ENCODE results near the gene ANXA1. TPM values are rescaled to one million over a fixed set of nuclear protein-coding genes. Genes with fewer than 3 reads are reported as not detected.

ANXA1 gene
- total and polyA plus RNA-seq, 2 experiments from 2014 or later, result 4.9 to 5.8 TPM

DNA sequence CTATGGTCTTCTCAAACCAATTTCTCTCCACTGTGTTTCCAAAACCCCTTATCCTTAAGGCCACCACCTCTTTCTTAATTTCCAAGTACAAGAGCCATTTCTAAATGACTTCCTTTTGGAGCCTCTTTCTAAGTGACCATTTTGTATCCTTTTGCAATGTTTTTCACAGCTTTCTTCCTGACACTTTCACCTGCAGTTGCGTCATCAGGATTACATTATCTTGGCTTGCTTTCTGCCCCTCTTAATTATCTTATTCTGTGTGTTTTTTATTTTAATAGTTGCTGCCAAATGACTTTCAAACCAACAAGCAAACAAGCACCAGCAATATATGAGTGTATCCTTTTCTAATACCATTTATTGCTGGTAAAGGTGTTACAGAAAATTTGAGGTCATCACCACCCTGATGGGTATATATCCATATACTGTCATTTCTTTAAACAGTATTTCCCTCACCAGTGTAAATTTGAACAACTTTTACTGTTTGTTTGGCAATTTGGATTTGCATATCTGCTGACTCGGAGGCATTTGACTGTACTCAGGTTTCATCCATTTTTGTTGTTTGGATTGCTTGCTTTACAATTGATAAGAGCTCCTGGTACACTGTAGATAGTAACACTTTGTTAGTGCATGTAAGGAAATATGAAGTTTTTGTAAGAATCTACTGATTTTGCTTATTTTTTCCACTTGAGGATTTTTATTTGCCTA is 5.4 kb upstream of the ANXA1 start:
- H3K4me1 Mint-ChIP-seq, result peaks cover 31% of the 10 kb centered on the region; the same call in 2 of the 3 replicates
- no peak overlapping the region; the same call in 1 of the 2 replicates for H3K27ac Mint-ChIP-seq
- H3K36me3 ChIP-seq (ENCODE audit: insufficient read depth), result no peaks in the 10 kb centered on the region
- no peaks in the 10 kb centered on the region for H4K20me1 ChIP-seq (replicated peaks; ENCODE audit: insufficient read depth)
- H3K9me3 Mint-ChIP-seq, result no peaks in the 10 kb centered on the region
- no peak overlapping the region for H3K4me2 ChIP-seq
- no peak overlapping the region for H3K27ac ChIP-seq (ENCODE audit: low read depth)
- peaks cover 12% of the 10 kb centered on the region for H3K4me1 ChIP-seq (ENCODE audit: insufficient read depth)
- 0 out of 2 replicates have a peak, but pooled peaks cover 8% of the 10 kb centered on the region for H3K9me2 ChIP-seq (ENCODE audit: insufficient read depth)
- no peak overlapping the region for H3K4me3 Mint-ChIP-seq
- peak overlapping the region; percentile 28; the same call in 1 of the 2 replicates for H2AFZ ChIP-seq
- H3K27me3 ChIP-seq (ENCODE audit: insufficient read depth), result no peaks in the 10 kb centered on the region
- DNase-seq (ENCODE audit: low spot score) (no peak), ATAC-seq (no peak)
- TF ChIP-seq, protein P1, sequence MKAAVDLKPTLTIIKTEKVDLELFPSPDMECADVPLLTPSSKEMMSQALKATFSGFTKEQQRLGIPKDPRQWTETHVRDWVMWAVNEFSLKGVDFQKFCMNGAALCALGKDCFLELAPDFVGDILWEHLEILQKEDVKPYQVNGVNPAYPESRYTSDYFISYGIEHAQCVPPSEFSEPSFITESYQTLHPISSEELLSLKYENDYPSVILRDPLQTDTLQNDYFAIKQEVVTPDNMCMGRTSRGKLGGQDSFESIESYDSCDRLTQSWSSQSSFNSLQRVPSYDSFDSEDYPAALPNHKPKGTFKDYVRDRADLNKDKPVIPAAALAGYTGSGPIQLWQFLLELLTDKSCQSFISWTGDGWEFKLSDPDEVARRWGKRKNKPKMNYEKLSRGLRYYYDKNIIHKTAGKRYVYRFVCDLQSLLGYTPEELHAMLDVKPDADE (IDR thresholded peaks at IDR 0.05), result no peak
- TF ChIP-seq, protein P2, sequence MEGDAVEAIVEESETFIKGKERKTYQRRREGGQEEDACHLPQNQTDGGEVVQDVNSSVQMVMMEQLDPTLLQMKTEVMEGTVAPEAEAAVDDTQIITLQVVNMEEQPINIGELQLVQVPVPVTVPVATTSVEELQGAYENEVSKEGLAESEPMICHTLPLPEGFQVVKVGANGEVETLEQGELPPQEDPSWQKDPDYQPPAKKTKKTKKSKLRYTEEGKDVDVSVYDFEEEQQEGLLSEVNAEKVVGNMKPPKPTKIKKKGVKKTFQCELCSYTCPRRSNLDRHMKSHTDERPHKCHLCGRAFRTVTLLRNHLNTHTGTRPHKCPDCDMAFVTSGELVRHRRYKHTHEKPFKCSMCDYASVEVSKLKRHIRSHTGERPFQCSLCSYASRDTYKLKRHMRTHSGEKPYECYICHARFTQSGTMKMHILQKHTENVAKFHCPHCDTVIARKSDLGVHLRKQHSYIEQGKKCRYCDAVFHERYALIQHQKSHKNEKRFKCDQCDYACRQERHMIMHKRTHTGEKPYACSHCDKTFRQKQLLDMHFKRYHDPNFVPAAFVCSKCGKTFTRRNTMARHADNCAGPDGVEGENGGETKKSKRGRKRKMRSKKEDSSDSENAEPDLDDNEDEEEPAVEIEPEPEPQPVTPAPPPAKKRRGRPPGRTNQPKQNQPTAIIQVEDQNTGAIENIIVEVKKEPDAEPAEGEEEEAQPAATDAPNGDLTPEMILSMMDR (conservative IDR thresholded peaks at IDR 0.05; ENCODE audit: low read depth in 2 of 2), result no peak
- no peak for TF ChIP-seq EZH2 (IDR thresholded peaks at IDR 0.05; ENCODE audit: low read depth, unreplicated experiment)
- TF ChIP-seq POLR2AphosphoS5 (IDR thresholded peaks at IDR 0.05; ENCODE audit: low read depth), result no peak
- no peak for TF ChIP-seq CREB1 (CRISPR knock-in tag; IDR thresholded peaks at IDR 0.05; ENCODE audit: low read depth)
- no peak for TF ChIP-seq ZNF114 (CRISPR knock-in tag; IDR thresholded peaks at IDR 0.05)
- TF ChIP-seq STAT1 (IDR thresholded peaks at IDR 0.05; ENCODE audit: unreplicated experiment), result no peak
- TF ChIP-seq JUNB (IDR thresholded peaks at IDR 0.05; ENCODE audit: unreplicated experiment), result no peak
- no peak for TF ChIP-seq NANOG (IDR thresholded peaks at IDR 0.05; ENCODE audit: borderline replicate concordance)
- TF ChIP-seq EZH2phosphoT487 (IDR thresholded peaks at IDR 0.05; ENCODE audit: unreplicated experiment), result no peak
- TF ChIP-seq, protein P3, sequence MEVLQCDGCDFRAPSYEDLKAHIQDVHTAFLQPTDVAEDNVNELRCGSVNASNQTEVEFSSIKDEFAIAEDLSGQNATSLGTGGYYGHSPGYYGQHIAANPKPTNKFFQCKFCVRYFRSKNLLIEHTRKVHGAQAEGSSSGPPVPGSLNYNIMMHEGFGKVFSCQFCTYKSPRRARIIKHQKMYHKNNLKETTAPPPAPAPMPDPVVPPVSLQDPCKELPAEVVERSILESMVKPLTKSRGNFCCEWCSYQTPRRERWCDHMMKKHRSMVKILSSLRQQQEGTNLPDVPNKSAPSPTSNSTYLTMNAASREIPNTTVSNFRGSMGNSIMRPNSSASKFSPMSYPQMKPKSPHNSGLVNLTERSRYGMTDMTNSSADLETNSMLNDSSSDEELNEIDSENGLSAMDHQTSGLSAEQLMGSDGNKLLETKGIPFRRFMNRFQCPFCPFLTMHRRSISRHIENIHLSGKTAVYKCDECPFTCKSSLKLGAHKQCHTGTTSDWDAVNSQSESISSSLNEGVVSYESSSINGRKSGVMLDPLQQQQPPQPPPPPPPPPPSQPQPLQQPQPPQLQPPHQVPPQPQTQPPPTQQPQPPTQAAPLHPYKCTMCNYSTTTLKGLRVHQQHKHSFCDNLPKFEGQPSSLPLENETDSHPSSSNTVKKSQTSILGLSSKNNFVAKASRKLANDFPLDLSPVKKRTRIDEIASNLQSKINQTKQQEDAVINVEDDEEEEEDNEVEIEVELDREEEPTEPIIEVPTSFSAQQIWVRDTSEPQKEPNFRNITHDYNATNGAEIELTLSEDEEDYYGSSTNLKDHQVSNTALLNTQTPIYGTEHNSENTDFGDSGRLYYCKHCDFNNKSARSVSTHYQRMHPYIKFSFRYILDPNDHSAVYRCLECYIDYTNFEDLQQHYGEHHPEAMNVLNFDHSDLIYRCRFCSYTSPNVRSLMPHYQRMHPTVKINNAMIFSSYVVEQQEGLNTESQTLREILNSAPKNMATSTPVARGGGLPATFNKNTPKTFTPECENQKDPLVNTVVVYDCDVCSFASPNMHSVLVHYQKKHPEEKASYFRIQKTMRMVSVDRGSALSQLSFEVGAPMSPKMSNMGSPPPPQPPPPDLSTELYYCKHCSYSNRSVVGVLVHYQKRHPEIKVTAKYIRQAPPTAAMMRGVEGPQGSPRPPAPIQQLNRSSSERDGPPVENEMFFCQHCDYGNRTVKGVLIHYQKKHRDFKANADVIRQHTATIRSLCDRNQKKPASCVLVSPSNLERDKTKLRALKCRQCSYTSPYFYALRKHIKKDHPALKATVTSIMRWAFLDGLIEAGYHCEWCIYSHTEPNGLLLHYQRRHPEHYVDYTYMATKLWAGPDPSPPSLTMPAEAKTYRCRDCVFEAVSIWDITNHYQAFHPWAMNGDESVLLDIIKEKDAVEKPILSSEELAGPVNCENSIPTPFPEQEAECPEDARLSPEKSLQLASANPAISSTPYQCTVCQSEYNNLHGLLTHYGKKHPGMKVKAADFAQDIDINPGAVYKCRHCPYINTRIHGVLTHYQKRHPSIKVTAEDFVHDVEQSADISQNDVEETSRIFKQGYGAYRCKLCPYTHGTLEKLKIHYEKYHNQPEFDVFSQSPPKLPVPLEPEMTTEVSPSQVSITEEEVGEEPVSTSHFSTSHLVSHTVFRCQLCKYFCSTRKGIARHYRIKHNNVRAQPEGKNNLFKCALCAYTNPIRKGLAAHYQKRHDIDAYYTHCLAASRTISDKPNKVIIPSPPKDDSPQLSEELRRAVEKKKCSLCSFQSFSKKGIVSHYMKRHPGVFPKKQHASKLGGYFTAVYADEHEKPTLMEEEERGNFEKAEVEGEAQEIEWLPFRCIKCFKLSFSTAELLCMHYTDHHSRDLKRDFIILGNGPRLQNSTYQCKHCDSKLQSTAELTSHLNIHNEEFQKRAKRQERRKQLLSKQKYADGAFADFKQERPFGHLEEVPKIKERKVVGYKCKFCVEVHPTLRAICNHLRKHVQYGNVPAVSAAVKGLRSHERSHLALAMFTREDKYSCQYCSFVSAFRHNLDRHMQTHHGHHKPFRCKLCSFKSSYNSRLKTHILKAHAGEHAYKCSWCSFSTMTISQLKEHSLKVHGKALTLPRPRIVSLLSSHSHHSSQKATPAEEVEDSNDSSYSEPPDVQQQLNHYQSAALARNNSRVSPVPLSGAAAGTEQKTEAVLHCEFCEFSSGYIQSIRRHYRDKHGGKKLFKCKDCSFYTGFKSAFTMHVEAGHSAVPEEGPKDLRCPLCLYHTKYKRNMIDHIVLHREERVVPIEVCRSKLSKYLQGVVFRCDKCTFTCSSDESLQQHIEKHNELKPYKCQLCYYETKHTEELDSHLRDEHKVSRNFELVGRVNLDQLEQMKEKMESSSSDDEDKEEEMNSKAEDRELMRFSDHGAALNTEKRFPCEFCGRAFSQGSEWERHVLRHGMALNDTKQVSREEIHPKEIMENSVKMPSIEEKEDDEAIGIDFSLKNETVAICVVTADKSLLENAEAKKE (CRISPR knock-in tag; IDR thresholded peaks at IDR 0.05), result no peak
- TF ChIP-seq, protein P4, sequence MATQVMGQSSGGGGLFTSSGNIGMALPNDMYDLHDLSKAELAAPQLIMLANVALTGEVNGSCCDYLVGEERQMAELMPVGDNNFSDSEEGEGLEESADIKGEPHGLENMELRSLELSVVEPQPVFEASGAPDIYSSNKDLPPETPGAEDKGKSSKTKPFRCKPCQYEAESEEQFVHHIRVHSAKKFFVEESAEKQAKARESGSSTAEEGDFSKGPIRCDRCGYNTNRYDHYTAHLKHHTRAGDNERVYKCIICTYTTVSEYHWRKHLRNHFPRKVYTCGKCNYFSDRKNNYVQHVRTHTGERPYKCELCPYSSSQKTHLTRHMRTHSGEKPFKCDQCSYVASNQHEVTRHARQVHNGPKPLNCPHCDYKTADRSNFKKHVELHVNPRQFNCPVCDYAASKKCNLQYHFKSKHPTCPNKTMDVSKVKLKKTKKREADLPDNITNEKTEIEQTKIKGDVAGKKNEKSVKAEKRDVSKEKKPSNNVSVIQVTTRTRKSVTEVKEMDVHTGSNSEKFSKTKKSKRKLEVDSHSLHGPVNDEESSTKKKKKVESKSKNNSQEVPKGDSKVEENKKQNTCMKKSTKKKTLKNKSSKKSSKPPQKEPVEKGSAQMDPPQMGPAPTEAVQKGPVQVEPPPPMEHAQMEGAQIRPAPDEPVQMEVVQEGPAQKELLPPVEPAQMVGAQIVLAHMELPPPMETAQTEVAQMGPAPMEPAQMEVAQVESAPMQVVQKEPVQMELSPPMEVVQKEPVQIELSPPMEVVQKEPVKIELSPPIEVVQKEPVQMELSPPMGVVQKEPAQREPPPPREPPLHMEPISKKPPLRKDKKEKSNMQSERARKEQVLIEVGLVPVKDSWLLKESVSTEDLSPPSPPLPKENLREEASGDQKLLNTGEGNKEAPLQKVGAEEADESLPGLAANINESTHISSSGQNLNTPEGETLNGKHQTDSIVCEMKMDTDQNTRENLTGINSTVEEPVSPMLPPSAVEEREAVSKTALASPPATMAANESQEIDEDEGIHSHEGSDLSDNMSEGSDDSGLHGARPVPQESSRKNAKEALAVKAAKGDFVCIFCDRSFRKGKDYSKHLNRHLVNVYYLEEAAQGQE (IDR thresholded peaks at IDR 0.05; ENCODE audit: unreplicated experiment), result no peak
- TF ChIP-seq ZNF331 (CRISPR knock-in tag; IDR thresholded peaks at IDR 0.05; ENCODE audit: low read depth), result no peak
- no peaks in the 10 kb centered on the region for H3K27me3 Mint-ChIP-seq (ENCODE audit: insufficient read depth, low read depth, poor library complexity)
- no peaks in the 10 kb centered on the region for H3F3A ChIP-seq (replicated peaks; ENCODE audit: low read depth)
- H3K36me3 Mint-ChIP-seq (ENCODE audit: low read depth), result no peaks in the 10 kb centered on the region
- no peak overlapping the region for H3K4me3 ChIP-seq
- H3K79me2 ChIP-seq (replicated peaks; ENCODE audit: insufficient read depth), result no peaks in the 10 kb centered on the region
